Measurements from ENCODE around the gene RUNX3.

DNA sequence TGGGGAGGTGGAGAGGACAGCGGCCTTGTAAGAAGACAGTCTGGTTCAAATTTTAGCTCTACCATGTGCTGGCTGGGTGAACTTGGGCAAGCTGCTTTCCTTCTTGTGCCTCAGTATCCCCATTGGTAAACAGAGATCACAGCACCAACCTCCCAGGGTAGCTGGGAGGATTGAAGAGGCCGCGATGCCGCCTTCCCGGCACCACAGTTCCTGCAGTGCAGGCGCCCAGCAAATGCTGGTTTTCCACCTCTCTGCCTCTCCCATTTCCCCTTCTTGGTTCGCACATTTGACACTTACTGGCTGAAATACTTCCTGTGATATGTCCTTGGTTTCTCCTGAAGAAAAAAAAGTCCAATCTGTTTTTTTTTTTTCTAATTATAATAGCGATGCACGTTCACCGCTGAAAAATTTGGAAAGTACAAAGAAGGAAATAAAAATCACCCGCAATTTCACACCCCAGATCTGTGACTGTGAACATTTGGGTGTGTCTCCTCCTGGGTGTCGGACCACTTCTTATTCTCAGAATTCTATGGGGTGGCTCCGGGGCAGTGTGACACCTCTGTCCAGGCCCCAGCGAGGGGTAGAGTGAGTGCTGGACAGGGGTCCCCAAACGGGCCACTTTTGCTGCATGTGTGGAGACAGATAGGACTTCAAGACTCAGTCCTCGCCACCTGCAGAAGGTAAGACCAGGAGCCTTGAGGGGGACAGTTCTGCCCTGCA, 73.1 kb downstream of the RUNX3 start:
- TF ChIP-seq CREB1 (IDR thresholded peaks at IDR 0.05; ENCODE audit: low read depth) (no peak), FOXM1 (IDR thresholded peaks at IDR 0.05; ENCODE audit: borderline replicate concordance, low read depth) (no peak), TAF1 (IDR thresholded peaks at IDR 0.05; ENCODE audit: low read depth) (no peak), YY1 (IDR thresholded peaks at IDR 0.05; ENCODE audit: low read depth) (no peak), CEBPB (IDR thresholded peaks at IDR 0.05) (no peak)
- TF ChIP-seq, protein P1, sequence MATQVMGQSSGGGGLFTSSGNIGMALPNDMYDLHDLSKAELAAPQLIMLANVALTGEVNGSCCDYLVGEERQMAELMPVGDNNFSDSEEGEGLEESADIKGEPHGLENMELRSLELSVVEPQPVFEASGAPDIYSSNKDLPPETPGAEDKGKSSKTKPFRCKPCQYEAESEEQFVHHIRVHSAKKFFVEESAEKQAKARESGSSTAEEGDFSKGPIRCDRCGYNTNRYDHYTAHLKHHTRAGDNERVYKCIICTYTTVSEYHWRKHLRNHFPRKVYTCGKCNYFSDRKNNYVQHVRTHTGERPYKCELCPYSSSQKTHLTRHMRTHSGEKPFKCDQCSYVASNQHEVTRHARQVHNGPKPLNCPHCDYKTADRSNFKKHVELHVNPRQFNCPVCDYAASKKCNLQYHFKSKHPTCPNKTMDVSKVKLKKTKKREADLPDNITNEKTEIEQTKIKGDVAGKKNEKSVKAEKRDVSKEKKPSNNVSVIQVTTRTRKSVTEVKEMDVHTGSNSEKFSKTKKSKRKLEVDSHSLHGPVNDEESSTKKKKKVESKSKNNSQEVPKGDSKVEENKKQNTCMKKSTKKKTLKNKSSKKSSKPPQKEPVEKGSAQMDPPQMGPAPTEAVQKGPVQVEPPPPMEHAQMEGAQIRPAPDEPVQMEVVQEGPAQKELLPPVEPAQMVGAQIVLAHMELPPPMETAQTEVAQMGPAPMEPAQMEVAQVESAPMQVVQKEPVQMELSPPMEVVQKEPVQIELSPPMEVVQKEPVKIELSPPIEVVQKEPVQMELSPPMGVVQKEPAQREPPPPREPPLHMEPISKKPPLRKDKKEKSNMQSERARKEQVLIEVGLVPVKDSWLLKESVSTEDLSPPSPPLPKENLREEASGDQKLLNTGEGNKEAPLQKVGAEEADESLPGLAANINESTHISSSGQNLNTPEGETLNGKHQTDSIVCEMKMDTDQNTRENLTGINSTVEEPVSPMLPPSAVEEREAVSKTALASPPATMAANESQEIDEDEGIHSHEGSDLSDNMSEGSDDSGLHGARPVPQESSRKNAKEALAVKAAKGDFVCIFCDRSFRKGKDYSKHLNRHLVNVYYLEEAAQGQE (IDR thresholded peaks at IDR 0.05; ENCODE audit: low read depth) = no peak
- TF ChIP-seq, protein P2, sequence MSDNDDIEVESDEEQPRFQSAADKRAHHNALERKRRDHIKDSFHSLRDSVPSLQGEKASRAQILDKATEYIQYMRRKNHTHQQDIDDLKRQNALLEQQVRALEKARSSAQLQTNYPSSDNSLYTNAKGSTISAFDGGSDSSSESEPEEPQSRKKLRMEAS (IDR thresholded peaks at IDR 0.05) = no peak
- TF ChIP-seq, protein P3, sequence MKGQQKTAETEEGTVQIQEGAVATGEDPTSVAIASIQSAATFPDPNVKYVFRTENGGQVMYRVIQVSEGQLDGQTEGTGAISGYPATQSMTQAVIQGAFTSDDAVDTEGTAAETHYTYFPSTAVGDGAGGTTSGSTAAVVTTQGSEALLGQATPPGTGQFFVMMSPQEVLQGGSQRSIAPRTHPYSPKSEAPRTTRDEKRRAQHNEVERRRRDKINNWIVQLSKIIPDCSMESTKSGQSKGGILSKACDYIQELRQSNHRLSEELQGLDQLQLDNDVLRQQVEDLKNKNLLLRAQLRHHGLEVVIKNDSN (IDR thresholded peaks at IDR 0.05) = no peak
